Heart left ventricle (tissue), 16 donors: ENCODE results near the gene SNX9. TPM values are rescaled to one million over a fixed set of nuclear protein-coding genes. Genes with fewer than 3 reads are reported as not detected.

Experiments
- ATAC-seq, 4 donors: fragments of 200-7000 bp; cut with Tn5 transposase; one replicate each; pipeline ENCODE4 v1.9.1; 2020 to 2022; ENCODE audit warnings: moderate library complexity in 4 of 4, mild to moderate bottlenecking in 3 of 4, moderate number of reproducible peaks in 1 of 4
- DNase-seq, 5 donors: peaks; one replicate each; pipeline ENCODE4 v3.0.0-alpha.2; 2020
- H3K27ac ChIP-seq, 12 donors: fragments of 200-600 bp; sonication (generic) in 4 of 12; one replicate each; pipeline versions ENCODE4 v1.5.0 to v1.8.0; 2016 to 2022; ENCODE audit warnings: mild to moderate bottlenecking in 2 of 12
- H3K27me3 ChIP-seq, 9 donors: fragments of 200-600 bp; sonication (generic) in 2 of 9; one replicate each; pipeline versions ENCODE4 v1.5.1 to v1.8.0; 2016 to 2022; ENCODE audit warnings: mild to moderate bottlenecking in 3 of 9
- H3K36me3 ChIP-seq, 9 donors: fragments of 200-600 bp; sonication (generic) in 2 of 9; one replicate each; pipeline versions ENCODE4 v1.5.0 to v1.8.0; 2018 to 2022; ENCODE audit warnings: mild to moderate bottlenecking in 2 of 9
- H3K4me1 ChIP-seq, 12 donors: fragments of 200-600 bp; sonication (generic) in 4 of 12; one replicate each; pipeline versions ENCODE4 v1.5.0 to v1.8.0; 2016 to 2022; ENCODE audit warnings: mild to moderate bottlenecking in 3 of 12
- H3K4me3 ChIP-seq, 12 donors: fragments of 200-600 bp; sonication (generic) in 4 of 12; one replicate each; pipeline versions ENCODE4 v1.5.0 to v1.8.0; 2017 to 2022; ENCODE audit warnings: mild to moderate bottlenecking in 9 of 12, moderate library complexity in 4 of 12
- H3K9me3 ChIP-seq, 12 donors: fragments of 200-600 bp; sonication (generic) in 4 of 12; one replicate each; pipeline versions ENCODE4 v1.5.0 to v1.8.0; 2016 to 2022; ENCODE audit warnings: mild to moderate bottlenecking in 1 of 12
- POLR2A ChIP-seq, 2 donors: fragments of 450-650 bp; IDR thresholded peaks; one replicate each; pipeline ENCODE4 v1.6.1; 2017; ENCODE audit warnings: antibody characterized with exemption in 2 of 2, mild to moderate bottlenecking in 2 of 2, moderate library complexity in 2 of 2
- WGBS, 4 donors: extraction: QIAGEN DNeasy Blood & Tissue Kit in 2 of 4; methylation state at CpG; one replicate each; pipeline versions ENCODE4 v1.1.5 to v1.1.7; 2013 to 2018; 5-methylcytosine and 5-hydroxymethylcytosine counted together
- intact Hi-C, 10 donors: fragments of 100-400 bp; cut with DNase I; formaldehyde crosslinking; loops; one replicate each; pipeline versions ENCODE4 v1.11.1 to v1.14.2; 2022
- polyA plus RNA-seq, 2 donors: library from polyadenylated mRNA; stranded (reverse); fragments of 200-250 nt; gene quantifications; one replicate each; pipeline ENCODE4 v1.2.3, GENCODE V29; 2013
- total RNA-seq, 9 donors: library from RNA; depleted of rRNA in 2 of 9; stranded (reverse); fragments of >200 nt in 2 of 9; fragmentation: NEBNext Ultra II Directional in 3 of 9; extraction: Animal tissue kit (Norgen Biotek cat#: 25700) in 3 of 9; gene quantifications; one replicate each; pipeline versions ENCODE4 v1.1.0 to v1.2.4, GENCODE V29; 2016 to 2023
- TF ChIP-seq, protein P1 (sequence below), 12 donors: fragments of 200-600 bp; sonication (generic) in 4 of 12; IDR thresholded peaks; one replicate each; pipeline versions ENCODE4 v1.5.0 to v1.8.0; 2018 to 2022; ENCODE audit warnings: antibody characterized with exemption in 12 of 12, mild to moderate bottlenecking in 5 of 12
- donor health status: ischemic (EF 13 %, LVEDD 7.1; RV severe dilation, severe dysfunction).
- donor health status: healthy with polysubstance abuse.
- donor health status: DM: no; HTN: yes; CAD: no.
- donor health status: DM: no; HTN: no; CAD: no.
- donor health status: ischemic (EF 25% LVEDD 6.9; RV normal size, moderate dysfunction).
- donor health status: ischemic (EF 25% LVEDD 5.7; RV mildly dilated, moderate dysfunction).
- donor health status: healthy.
- donor health status: DM: yes; HTN: yes; CAD: no.
- donor health status: ischemic (EF 35%, LVEDD 5.7; RV mildly dilated, moderate dysfunction).
- donor health status: nonischemic (EF 11% LVEDD 7.7; RV severe dilation, severe dysfunction).
- donor health status: DM: yes; HTN: yes; CAD: no.
- donor health status: PGD.
- donor health status: ischemic (EF 29% LVEDD 5.4; RV normal size, mild dysfunction).
- donor health status: nonischemic (EF 23%, LVEDD 6.1; RV moderate dilation, normal function).

SNX9 gene
- total and polyA plus RNA-seq, 11 donors = 15.4 to 44.0 (median 30.7) TPM

DNA sequence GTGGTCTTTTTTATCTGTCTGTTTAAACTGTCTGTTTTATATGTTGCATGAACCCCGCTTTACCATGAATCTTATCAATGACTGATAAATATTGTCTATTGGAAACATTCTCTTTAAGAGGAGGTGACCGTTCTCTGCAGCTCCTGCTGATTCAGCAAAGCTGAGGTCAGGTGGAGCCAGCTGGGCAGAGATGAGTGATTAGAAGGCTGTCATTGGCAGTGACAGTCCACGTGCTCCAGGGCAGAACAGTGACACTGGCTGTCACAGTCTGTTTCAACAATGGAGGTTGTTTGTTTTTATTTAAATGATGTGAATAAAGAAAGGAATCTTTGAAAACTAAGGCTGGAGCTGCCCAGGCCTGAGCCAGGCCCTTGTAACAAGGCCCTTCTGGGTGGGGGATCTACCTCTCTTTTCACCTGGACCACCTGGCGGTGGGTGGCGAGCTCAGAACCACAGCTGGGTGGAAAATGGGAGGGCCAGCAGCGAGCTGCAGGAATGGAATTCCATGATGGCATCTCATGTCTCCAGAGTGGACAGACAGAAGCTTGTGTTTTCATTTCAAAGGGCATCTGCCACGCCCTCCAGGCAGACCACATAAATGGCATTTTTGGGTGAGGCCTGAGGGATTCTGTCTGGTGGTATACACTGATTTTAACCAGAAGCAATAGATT, 171.2 kb downstream of the SNX9 start:
- no peak overlapping the region for H3K4me3 ChIP-seq
- H3K9me3 ChIP-seq = no peaks in the 10 kb centered on the region
- DNase-seq = no peak
- no peak for ATAC-seq
- WGBS, 4 donors = 81 to 91% (median 86%) methylated on average over 7 of the region's 7 CpGs
- intact Hi-C loops = no loop called here
- no peaks in the 10 kb centered on the region for H3K27me3 ChIP-seq
- H3K36me3 ChIP-seq = no peaks in the 10 kb centered on the region
- TF ChIP-seq, protein P1, sequence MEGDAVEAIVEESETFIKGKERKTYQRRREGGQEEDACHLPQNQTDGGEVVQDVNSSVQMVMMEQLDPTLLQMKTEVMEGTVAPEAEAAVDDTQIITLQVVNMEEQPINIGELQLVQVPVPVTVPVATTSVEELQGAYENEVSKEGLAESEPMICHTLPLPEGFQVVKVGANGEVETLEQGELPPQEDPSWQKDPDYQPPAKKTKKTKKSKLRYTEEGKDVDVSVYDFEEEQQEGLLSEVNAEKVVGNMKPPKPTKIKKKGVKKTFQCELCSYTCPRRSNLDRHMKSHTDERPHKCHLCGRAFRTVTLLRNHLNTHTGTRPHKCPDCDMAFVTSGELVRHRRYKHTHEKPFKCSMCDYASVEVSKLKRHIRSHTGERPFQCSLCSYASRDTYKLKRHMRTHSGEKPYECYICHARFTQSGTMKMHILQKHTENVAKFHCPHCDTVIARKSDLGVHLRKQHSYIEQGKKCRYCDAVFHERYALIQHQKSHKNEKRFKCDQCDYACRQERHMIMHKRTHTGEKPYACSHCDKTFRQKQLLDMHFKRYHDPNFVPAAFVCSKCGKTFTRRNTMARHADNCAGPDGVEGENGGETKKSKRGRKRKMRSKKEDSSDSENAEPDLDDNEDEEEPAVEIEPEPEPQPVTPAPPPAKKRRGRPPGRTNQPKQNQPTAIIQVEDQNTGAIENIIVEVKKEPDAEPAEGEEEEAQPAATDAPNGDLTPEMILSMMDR (IDR thresholded peaks at IDR 0.05) = no peak
- no peak for TF ChIP-seq POLR2A (IDR thresholded peaks at IDR 0.05)
- H3K4me1 ChIP-seq = peaks cover 0 to 37% (median 22%) of the 10 kb centered on the region in 12 donors
- no peak overlapping the region for H3K27ac ChIP-seq

Other genes with a start within 250 kb of the SNX9 start
- gene SYNJ2, start 158.6 kb downstream of the SNX9 start, total RNA-seq = 10 to 100 TPM in 8 of 9 donors, 1 to 10 TPM in 1; 7.5 to 27.0 (median 18.2) TPM
- 10 to 100 TPM; 15.0 to 25.8 TPM for gene SYNJ2, start 158.6 kb downstream of the SNX9 start, polyA plus RNA-seq